ENCODE results near the gene KIAA1210. TPM values are rescaled to one million over a fixed set of nuclear protein-coding genes. Genes with fewer than 3 reads are reported as not detected.

Gene KIAA1210
- total RNA-seq, 2 donors from 2014 or later: not detected

GRCh38 chrX:119042996-119043395 lies 84.6 kb downstream of the KIAA1210 start:
- Histone ChIP-seq H3K36me3 (no peaks in the 10 kb centered on the region), H3K27ac (no peak overlapping the region), H3K4me1 (ENCODE audit: control insufficient read depth in 1 of 2, low read depth in 2 of 2) (no peaks in the 10 kb centered on the region), H3K27me3 (replicated peaks; ENCODE audit: insufficient read depth) (no peaks in the 10 kb centered on the region), H3K9me3 (no peaks in the 10 kb centered on the region), H3K4me3 (no peak overlapping the region)
- no peak for ATAC-seq (ENCODE audit: insufficient number of reproducible peaks, low FRiP score, low read depth)
- DNase-seq (ENCODE audit: low spot score): no peak
- TF ChIP-seq CTCF (IDR thresholded peaks at IDR 0.05): no peak

- no peak for ATAC-seq (ENCODE audit: insufficient number of reproducible peaks, low FRiP score, low read depth)
Measured at GRCh38 chrX:119042040-119042439, 85.6 kb downstream of the KIAA1210 start.

GRCh38 chrX:119041175-119041574 lies 86.4 kb downstream of the KIAA1210 start:
- Histone ChIP-seq H3K27ac (no peak overlapping the region), H3K9me3 (no peaks in the 10 kb centered on the region), H3K27me3 (replicated peaks; ENCODE audit: insufficient read depth) (no peaks in the 10 kb centered on the region), H3K4me3 (no peak overlapping the region), H3K4me1 (ENCODE audit: control insufficient read depth in 1 of 2, low read depth in 2 of 2) (no peaks in the 10 kb centered on the region), H3K36me3 (no peaks in the 10 kb centered on the region)
- no peak for TF ChIP-seq CTCF (IDR thresholded peaks at IDR 0.05)
- ATAC-seq (ENCODE audit: insufficient number of reproducible peaks, low FRiP score, low read depth) (peak; percentile 79), DNase-seq (ENCODE audit: low spot score) (peak; percentile 43)

More at GRCh38 chrX:119042040-119042439, 85.6 kb downstream of the KIAA1210 start:
- no peaks in the 10 kb centered on the region for H3K27me3 ChIP-seq (replicated peaks; ENCODE audit: insufficient read depth)
- H3K4me3 ChIP-seq: no peak overlapping the region
- no peak for DNase-seq (ENCODE audit: low spot score)
- no peaks in the 10 kb centered on the region for H3K36me3 ChIP-seq
- H3K27ac ChIP-seq: no peak overlapping the region
- H3K9me3 ChIP-seq: no peaks in the 10 kb centered on the region
- no peak for TF ChIP-seq CTCF (IDR thresholded peaks at IDR 0.05)
- H3K4me1 ChIP-seq (ENCODE audit: control insufficient read depth in 1 of 2, low read depth in 2 of 2): no peaks in the 10 kb centered on the region

- ATAC-seq (ENCODE audit: insufficient number of reproducible peaks, low FRiP score, low read depth) (no peak), DNase-seq (ENCODE audit: low spot score) (no peak)
- H3K4me3 ChIP-seq: no peak overlapping the region
- no peaks in the 10 kb centered on the region for H3K9me3 ChIP-seq
- TF ChIP-seq CTCF (IDR thresholded peaks at IDR 0.05): no peak
- no peaks in the 10 kb centered on the region for H3K27me3 ChIP-seq (replicated peaks; ENCODE audit: insufficient read depth)
- H3K36me3 ChIP-seq: no peaks in the 10 kb centered on the region
- H3K27ac ChIP-seq: no peak overlapping the region
- no peaks in the 10 kb centered on the region for H3K4me1 ChIP-seq (ENCODE audit: control insufficient read depth in 1 of 2, low read depth in 2 of 2)
Measured at GRCh38 chrX:119040432-119040831, 87.2 kb downstream of the KIAA1210 start.

- DNase-seq (ENCODE audit: low spot score): no peak
- no peaks in the 10 kb centered on the region for H3K27me3 ChIP-seq (replicated peaks; ENCODE audit: insufficient read depth)
- no peaks in the 10 kb centered on the region for H3K4me1 ChIP-seq (ENCODE audit: control insufficient read depth in 1 of 2, low read depth in 2 of 2)
- no peak for TF ChIP-seq CTCF (IDR thresholded peaks at IDR 0.05)
- no peaks in the 10 kb centered on the region for H3K36me3 ChIP-seq
- H3K4me3 ChIP-seq: no peak overlapping the region
- H3K9me3 ChIP-seq: no peaks in the 10 kb centered on the region
- no peak for ATAC-seq (ENCODE audit: insufficient number of reproducible peaks, low FRiP score, low read depth)
- no peak overlapping the region for H3K27ac ChIP-seq
Measured at GRCh38 chrX:119036107-119037029, 91.2 kb downstream of the KIAA1210 start.

All from thoracic aorta (tissue), 2 donors.